ENCODE measurements around the gene L2HGDH. TPM values are rescaled to one million over a fixed set of nuclear protein-coding genes. Genes with fewer than 3 reads are reported as not detected.

Gene L2HGDH
- total RNA-seq, 4 donors from 2014 or later = 2.0 to 16.2 (median 3.9) TPM

GRCh38 chr14:50344876-50345563 is 33.0 kb upstream of the L2HGDH start:
- DNase-seq (ENCODE audit: low spot score in 2 of 2) = no peak
- TF ChIP-seq CTCF (IDR thresholded peaks at IDR 0.05) (no peak), EP300 (IDR thresholded peaks at IDR 0.05) (no peak), POLR2A (IDR thresholded peaks at IDR 0.05) (no peak)
- WGBS, 2 donors = 45 to 59% methylated on average over 4 of the region's 4 CpGs
- Histone ChIP-seq H3K27me3 (no peaks in the 10 kb centered on the region), H3K36me3 (no peaks in the 10 kb centered on the region), H3K9me3 (no peaks in the 10 kb centered on the region), H3K4me3 (no peak overlapping the region), H3K27ac (peak overlapping the region in 2 of 4 donors; percentile 32 to 76), H3K4me1 (peaks cover 0 to 53% (median 19%) of the 10 kb centered on the region in 4 donors)

- H3K27ac ChIP-seq = peak overlapping the region in 2 of 4 donors; percentile 27 to 76
- H3K36me3 ChIP-seq = no peaks in the 10 kb centered on the region
- no peak for TF ChIP-seq CTCF (IDR thresholded peaks at IDR 0.05)
- no peak for TF ChIP-seq EP300 (IDR thresholded peaks at IDR 0.05)
- no peak for TF ChIP-seq POLR2A (IDR thresholded peaks at IDR 0.05)
- no peaks in the 10 kb centered on the region for H3K9me3 ChIP-seq
- no peaks in the 10 kb centered on the region for H3K27me3 ChIP-seq
- 97% methylated on average over 7 of the region's 7 CpGs for WGBS, 2 donors
- H3K4me1 ChIP-seq = peaks cover 0 to 53% (median 19%) of the 10 kb centered on the region in 4 donors
- no peak for DNase-seq (ENCODE audit: low spot score in 2 of 2)
- H3K4me3 ChIP-seq = no peak overlapping the region
Observed at GRCh38 chr14:50344116-50344775, 32.2 kb upstream of the L2HGDH start.

- Histone ChIP-seq H3K4me1 (peaks cover 0 to 53% (median 19%) of the 10 kb centered on the region in 4 donors), H3K4me3 (no peak overlapping the region), H3K36me3 (peaks cover 0 to 7% (median 0%) of the 10 kb centered on the region in 3 donors), H3K9me3 (no peaks in the 10 kb centered on the region), H3K27me3 (no peaks in the 10 kb centered on the region), H3K27ac (peak overlapping the region in 2 of 4 donors; percentile 65 to 71)
- 69 to 85% methylated on average over 1 of the region's 1 CpG for WGBS, 2 donors
- no peak for DNase-seq (ENCODE audit: low spot score in 2 of 2)
- TF ChIP-seq POLR2A (IDR thresholded peaks at IDR 0.05) = no peak
- no peak for TF ChIP-seq CTCF (IDR thresholded peaks at IDR 0.05)
- no peak for TF ChIP-seq EP300 (IDR thresholded peaks at IDR 0.05)
Observed at GRCh38 chr14:50343434-50343833, 31.4 kb upstream of the L2HGDH start.

GRCh38 chr14:50342221-50343078 is 30.4 kb upstream of the L2HGDH start:
- H3K4me3 ChIP-seq = peak overlapping the region; percentile 5 to 36 (median 20)
- no peaks in the 10 kb centered on the region for H3K9me3 ChIP-seq
- H3K27me3 ChIP-seq = no peaks in the 10 kb centered on the region
- peak overlapping the region; percentile 45 to 71 (median 62) for H3K27ac ChIP-seq
- 6% methylated on average over 8 of the region's 8 CpGs for WGBS, 2 donors
- peaks cover 0 to 48% (median 18%) of the 10 kb centered on the region in 4 donors for H3K4me1 ChIP-seq
- TF ChIP-seq POLR2A (IDR thresholded peaks at IDR 0.05) (no peak), EP300 (IDR thresholded peaks at IDR 0.05) (peak in 1 of 2 donors; percentile 36), CTCF (IDR thresholded peaks at IDR 0.05) (peak in 4 of 5 experiments; percentile 13 to 29 (median 19))
- peak; percentile 59 to 61 for DNase-seq (ENCODE audit: low spot score in 2 of 2)
- peaks cover 0 to 7% (median 0%) of the 10 kb centered on the region in 3 donors for H3K36me3 ChIP-seq
